Ovary (tissue), 9 donors: Measurements from ENCODE around the gene TMEM169. TPM values are rescaled to one million over a fixed set of nuclear protein-coding genes. Genes with fewer than 3 reads are reported as not detected.
"Not testable (repeated sequence)": the region's sequence is repeated elsewhere in the genome, so short reads cannot be mapped to it uniquely, and the experiment has no call there.

Source experiments
- DNase-seq, 5 donors: peaks; one replicate each; pipeline ENCODE4 v3.0.0-alpha.2; 2019 to 2020
- H3K27ac ChIP-seq, 2 donors: fragments of 200-600 bp; one replicate each; pipeline versions ENCODE4 v1.5.1 to v1.8.0; 2019 to 2022
- H3K27me3 ChIP-seq: fragments of 200-600 bp; one replicate; pipeline ENCODE4 v1.8.0; 2022
- H3K36me3 ChIP-seq: fragments of 200-600 bp; sonication (generic); one replicate; pipeline ENCODE4 v1.5.1; 2019
- H3K4me1 ChIP-seq: one replicate; pipeline ENCODE4 v1.8.1; 2013; ENCODE audit warnings: mild to moderate bottlenecking, moderate library complexity; ENCODE audit not compliant: insufficient read depth
- H3K4me3 ChIP-seq: fragments of 200-600 bp; sonication (generic); one replicate; pipeline ENCODE4 v1.5.1; 2017
- H3K9me3 ChIP-seq, 2 donors: fragments of 200-600 bp in 1 of 2; sonication (generic) in 1 of 2; one replicate each; pipeline versions ENCODE4 v1.5.1 to v1.8.1; 2013 to 2019; ENCODE audit warnings: mild to moderate bottlenecking in 1 of 2, moderate library complexity in 1 of 2
- CTCF ChIP-seq, 3 donors: fragments of 450-650 bp in 2 of 3; fragments of 200-600 bp in 1 of 3; IDR thresholded peaks; one replicate each; pipeline versions ENCODE4 v1.5.1 to v1.8.0; 2016 to 2022; ENCODE audit warnings: antibody characterized with exemption in 3 of 3, mild to moderate bottlenecking in 1 of 3
- EP300 ChIP-seq: sonication (generic); formaldehyde crosslinking; IDR thresholded peaks from one replicate; pipeline ENCODE4 v1.6.1; 2017; ENCODE audit warnings: antibody characterized with exemption
- POLR2A ChIP-seq: fragments of 450-650 bp; IDR thresholded peaks from one replicate; pipeline ENCODE4 v1.6.1; 2017; ENCODE audit warnings: antibody characterized with exemption, mild to moderate bottlenecking, moderate library complexity
- WGBS, 3 donors: extraction: QIAGEN DNeasy Blood & Tissue Kit in 1 of 3; methylation state at CpG; one replicate each; pipeline versions ENCODE4 v1.1.5 to v1.1.7; 2013 to 2017; 5-methylcytosine and 5-hydroxymethylcytosine counted together
- intact Hi-C, 4 donors: fragments of 100-400 bp; cut with DNase I; formaldehyde crosslinking; loops; one replicate each; pipeline versions ENCODE4 v1.11.0 to v1.15.1; 2022 to 2023
- polyA plus RNA-seq, 2 donors: library from polyadenylated mRNA; stranded (reverse); fragments of 200-250 nt in 1 of 2; fragments of 350-450 nt in 1 of 2; fragmentation: Illumina TruSeq in 1 of 2; extraction: RNeasy Lipid Tissue Mini Kit (QIAGEN cat#74804) in 1 of 2; gene quantifications; one replicate each; pipeline ENCODE4 v1.2.3, GENCODE V29; 2013 to 2014
- total RNA-seq, 7 donors: library from RNA; depleted of rRNA in 2 of 7; stranded (reverse); fragments of >200 nt in 2 of 7; fragmentation: NEBNext Ultra II Directional in 3 of 7; extraction: Animal tissue kit (Norgen Biotek cat#: 25700) in 3 of 7; gene quantifications; one replicate each; pipeline versions ENCODE4 v1.1.0 to v1.2.4, GENCODE V29; 2016 to 2023
- donor health status: DM: no; HTN: no; CAD: no; lungs with moderate emphysema.
- donor health status: DM: no; HTN: no; CAD: no.
- donor health status: Bipolar disorder and iron deficiency.
- donor health status: DM: yes; HTN: yes; CAD: no.
- donor health status: DM: no; HTN: no; CAD: no.
- donor health status: DM: yes; HTN: yes; CAD: no.

Gene TMEM169
- total and polyA plus RNA-seq, 9 donors: 0.24 to 0.79 (median 0.37) TPM

GRCh38 chr2:216075510-216076485 is 5.9 kb upstream of the TMEM169 start:
- DNase-seq: no peak
- 87 to 88% (median 87%) methylated on average over 6 of the region's 6 CpGs for WGBS, 3 donors
- no peaks in the 10 kb centered on the region for H3K9me3 ChIP-seq
- no peak overlapping the region for H3K27ac ChIP-seq
- H3K4me3 ChIP-seq: no peak overlapping the region
- no peaks in the 10 kb centered on the region for H3K27me3 ChIP-seq
- intact Hi-C loops: no loop called here
- H3K4me1 ChIP-seq: peaks cover 3% of the 10 kb centered on the region
- TF ChIP-seq POLR2A: no peak
- no peak for TF ChIP-seq EP300
- no peak for TF ChIP-seq CTCF (IDR thresholded peaks at IDR 0.05)
- no peaks in the 10 kb centered on the region for H3K36me3 ChIP-seq

GRCh38 chr2:216078776-216079175 is 2.9 kb upstream of the TMEM169 start:
- H3K36me3 ChIP-seq: no peaks in the 10 kb centered on the region
- no peak overlapping the region for H3K27ac ChIP-seq
- H3K4me3 ChIP-seq: no peak overlapping the region
- intact Hi-C loops: no loop called here
- no peak for TF ChIP-seq CTCF (IDR thresholded peaks at IDR 0.05)
- no peak for TF ChIP-seq POLR2A
- TF ChIP-seq EP300: no peak
- no peak for DNase-seq
- H3K4me1 ChIP-seq: peaks cover 6% of the 10 kb centered on the region
- WGBS, 3 donors: 31 to 42% (median 34%) methylated on average over 1 of the region's 1 CpG
- H3K27me3 ChIP-seq: no peaks in the 10 kb centered on the region
- H3K9me3 ChIP-seq: no peaks in the 10 kb centered on the region

- H3K36me3 ChIP-seq, H3K4me3 ChIP-seq, DNase-seq, H3K4me1 ChIP-seq, H3K27ac ChIP-seq, H3K27me3 ChIP-seq, H3K9me3 ChIP-seq, intact Hi-C loops: not testable (repeated sequence)
- 94 to 97% (median 96%) methylated on average over 10 of the region's 10 CpGs for WGBS, 3 donors
Measured at GRCh38 chr2:216080048-216080447, 1.7 kb upstream of the TMEM169 start.

GRCh38 chr2:216081012-216081411 is 707 bp upstream of the TMEM169 start:
- 18 to 27% (median 25%) methylated on average over 1 of the region's 1 CpG for WGBS, 3 donors
- Histone ChIP-seq H3K9me3 (no peaks in the 10 kb centered on the region), H3K27me3 (no peaks in the 10 kb centered on the region), H3K36me3 (no peaks in the 10 kb centered on the region), H3K4me3 (peak overlapping the region; percentile 60), H3K27ac (no peak overlapping the region), H3K4me1 (peaks cover 6% of the 10 kb centered on the region)
- TF ChIP-seq POLR2A (no peak), EP300 (no peak)
- DNase-seq: no peak
- intact Hi-C loops: no loop called here

- Histone ChIP-seq H3K9me3 (no peaks in the 10 kb centered on the region), H3K4me1 (peaks cover 6% of the 10 kb centered on the region), H3K4me3 (peak overlapping the region; percentile 60), H3K36me3 (no peaks in the 10 kb centered on the region), H3K27ac (no peak overlapping the region), H3K27me3 (no peaks in the 10 kb centered on the region)
- no peak for TF ChIP-seq POLR2A
- TF ChIP-seq EP300: no peak
- TF ChIP-seq CTCF (IDR thresholded peaks at IDR 0.05): no peak
- DNase-seq: peak in 2 of 5 donors; percentile 23 to 35
- intact Hi-C loops: no loop called here
- 6 to 11% (median 7%) methylated on average over 22 of the region's 22 CpGs for WGBS, 3 donors
Measured at GRCh38 chr2:216082117-216082711, 495 bp downstream of the TMEM169 start.
